GM12875 (cell line): ENCODE measurements around the gene RGS13.

Experiments used
- H3K4me3 ChIP-seq: one replicate; pipeline ENCODE4 v1.5.1; 2011; ENCODE audit warnings: low read depth, low read length, control low read depth
- TF ChIP-seq, protein P1 (sequence below): IDR thresholded peaks from 2 replicates; pipeline ENCODE4 v1.5.1; 2011; ENCODE audit warnings: low read depth, mild to moderate bottlenecking, control low read depth, inconsistent platforms, low read length, moderate library complexity, borderline replicate concordance; ENCODE audit not compliant: insufficient read depth

The RGS13 gene, protein sequence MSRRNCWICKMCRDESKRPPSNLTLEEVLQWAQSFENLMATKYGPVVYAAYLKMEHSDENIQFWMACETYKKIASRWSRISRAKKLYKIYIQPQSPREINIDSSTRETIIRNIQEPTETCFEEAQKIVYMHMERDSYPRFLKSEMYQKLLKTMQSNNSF

DNA sequence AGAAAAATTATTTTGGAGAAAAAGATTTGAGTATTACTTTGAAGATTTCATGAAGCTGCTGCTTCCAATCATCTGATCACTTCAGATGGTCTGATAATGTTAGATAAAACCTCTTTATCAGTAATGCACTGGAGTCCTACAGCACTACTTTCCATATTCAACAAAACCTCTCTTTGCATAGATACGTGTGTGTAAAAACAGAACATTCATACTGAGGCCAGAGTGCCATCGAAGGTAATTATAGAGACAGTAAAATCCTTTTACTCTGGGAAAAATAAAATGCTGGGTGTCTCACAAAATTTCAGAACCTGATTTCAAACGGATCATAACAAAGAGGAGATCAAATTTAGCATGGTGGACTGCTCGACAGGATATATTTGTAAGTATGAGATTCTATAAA lies at the start of gene RGS13:
Gene RGS13 (plus strand): TSS at position 209 of the 400 bp plus-strand sequence. CDS start 8,188 bp downstream, outside the sequence.
- TF ChIP-seq, protein P1, sequence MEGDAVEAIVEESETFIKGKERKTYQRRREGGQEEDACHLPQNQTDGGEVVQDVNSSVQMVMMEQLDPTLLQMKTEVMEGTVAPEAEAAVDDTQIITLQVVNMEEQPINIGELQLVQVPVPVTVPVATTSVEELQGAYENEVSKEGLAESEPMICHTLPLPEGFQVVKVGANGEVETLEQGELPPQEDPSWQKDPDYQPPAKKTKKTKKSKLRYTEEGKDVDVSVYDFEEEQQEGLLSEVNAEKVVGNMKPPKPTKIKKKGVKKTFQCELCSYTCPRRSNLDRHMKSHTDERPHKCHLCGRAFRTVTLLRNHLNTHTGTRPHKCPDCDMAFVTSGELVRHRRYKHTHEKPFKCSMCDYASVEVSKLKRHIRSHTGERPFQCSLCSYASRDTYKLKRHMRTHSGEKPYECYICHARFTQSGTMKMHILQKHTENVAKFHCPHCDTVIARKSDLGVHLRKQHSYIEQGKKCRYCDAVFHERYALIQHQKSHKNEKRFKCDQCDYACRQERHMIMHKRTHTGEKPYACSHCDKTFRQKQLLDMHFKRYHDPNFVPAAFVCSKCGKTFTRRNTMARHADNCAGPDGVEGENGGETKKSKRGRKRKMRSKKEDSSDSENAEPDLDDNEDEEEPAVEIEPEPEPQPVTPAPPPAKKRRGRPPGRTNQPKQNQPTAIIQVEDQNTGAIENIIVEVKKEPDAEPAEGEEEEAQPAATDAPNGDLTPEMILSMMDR = no peak
- no peak within 1 kb of the TSS for H3K4me3 ChIP-seq

DNA sequence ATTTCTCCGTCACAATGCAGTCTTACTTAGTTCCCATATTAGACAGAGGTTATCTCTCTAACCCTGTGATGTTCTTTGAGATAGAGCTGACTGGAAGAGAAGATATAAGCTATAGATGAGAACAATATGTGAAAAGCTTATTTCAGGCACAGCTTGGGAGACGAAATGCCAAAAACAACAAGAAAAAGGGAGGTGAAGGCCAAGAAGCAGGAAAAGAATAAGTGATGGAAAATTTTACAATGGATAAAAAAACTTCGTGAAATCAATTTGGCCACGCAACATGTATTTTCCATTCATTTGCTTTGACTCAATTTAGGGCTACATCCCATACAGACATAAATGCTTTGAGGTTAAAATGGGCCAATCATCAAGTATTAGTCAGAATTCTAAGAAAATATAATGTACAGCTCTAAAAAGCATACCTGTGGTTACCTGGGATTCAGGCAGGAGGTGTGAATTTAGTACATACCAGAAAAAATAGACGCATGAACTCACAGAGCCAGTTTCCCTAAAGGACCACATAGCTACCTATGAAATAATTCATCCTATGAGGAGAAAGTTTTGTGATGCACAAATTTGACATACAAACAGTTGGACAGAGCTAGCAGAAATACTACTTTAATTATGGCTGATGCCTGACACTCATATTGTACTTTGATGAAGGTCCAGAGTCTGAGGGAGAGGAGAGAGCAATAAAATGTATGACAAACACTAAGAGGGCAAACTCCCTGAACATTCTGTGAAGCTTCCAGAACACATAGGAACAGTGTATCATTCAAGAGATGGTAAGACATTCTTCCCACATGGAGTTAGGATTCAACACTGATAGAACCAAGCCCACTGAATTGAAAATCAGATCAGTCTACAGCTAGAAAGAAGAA lies 48.3 kb upstream of the RGS13 start:
- no peak overlapping the region for H3K4me3 ChIP-seq
- TF ChIP-seq, protein P1 = no peak

DNA sequence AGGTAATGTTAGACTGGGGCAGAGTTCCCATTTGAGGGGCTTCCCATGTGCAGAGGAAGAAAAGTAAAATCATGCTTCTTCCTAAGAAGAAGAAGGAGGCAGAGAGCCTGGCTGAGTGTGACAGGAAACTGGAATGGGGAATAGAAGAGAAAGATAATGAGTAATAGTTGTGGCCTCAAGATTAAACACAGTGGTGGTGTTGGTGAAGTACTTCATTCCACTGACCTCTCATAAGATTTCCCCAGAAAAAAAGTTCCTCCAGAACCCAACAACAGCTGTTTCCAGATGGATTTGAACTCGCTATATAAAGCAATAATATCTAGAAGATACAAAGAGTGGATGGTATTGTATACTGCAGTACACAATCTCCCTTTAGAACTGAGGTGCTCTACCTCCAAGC lies 47.4 kb upstream of the RGS13 start:
- H3K4me3 ChIP-seq = no peak overlapping the region
- TF ChIP-seq, protein P1 = no peak

DNA sequence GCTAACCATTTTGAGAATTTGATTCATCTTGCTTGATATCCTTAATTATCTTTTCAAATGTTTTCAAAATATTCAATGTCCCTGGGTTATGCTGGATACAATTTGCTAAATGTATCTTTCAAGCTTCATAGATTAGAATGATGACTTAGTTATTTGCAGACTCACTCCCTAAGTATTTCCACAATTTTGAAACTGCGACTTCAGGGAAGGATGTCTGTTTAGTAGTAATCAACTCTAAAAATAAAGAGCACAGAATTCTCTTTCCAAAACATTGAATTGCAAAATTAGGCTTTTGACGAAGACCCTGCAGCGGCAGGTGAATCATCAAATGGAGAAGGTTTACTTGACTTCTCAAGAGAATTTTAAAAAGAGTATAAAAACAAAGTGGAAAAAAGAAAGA lies 46.1 kb upstream of the RGS13 start:
- H3K4me3 ChIP-seq = no peak overlapping the region
- TF ChIP-seq, protein P1 = no peak

DNA sequence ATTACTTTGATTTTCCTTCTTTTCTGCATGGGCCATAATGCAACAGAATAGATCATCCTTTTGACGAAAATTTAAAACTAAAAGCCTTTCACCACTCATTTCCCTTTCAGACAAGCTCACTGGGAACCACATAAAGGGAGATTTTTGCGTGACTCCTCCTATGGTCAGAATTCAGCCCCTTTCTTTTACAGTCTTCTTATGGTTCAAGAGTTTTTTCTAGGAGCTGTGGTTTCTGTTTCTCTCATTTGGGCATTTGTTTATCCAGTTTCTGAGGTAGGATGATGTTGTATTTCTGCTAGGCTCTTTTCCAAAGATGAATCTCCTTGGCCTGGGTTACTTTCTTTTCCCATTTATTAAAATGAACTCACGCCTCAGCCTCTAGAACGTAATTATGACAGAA lies 43.4 kb upstream of the RGS13 start:
- TF ChIP-seq, protein P1 = no peak
- no peak overlapping the region for H3K4me3 ChIP-seq

DNA sequence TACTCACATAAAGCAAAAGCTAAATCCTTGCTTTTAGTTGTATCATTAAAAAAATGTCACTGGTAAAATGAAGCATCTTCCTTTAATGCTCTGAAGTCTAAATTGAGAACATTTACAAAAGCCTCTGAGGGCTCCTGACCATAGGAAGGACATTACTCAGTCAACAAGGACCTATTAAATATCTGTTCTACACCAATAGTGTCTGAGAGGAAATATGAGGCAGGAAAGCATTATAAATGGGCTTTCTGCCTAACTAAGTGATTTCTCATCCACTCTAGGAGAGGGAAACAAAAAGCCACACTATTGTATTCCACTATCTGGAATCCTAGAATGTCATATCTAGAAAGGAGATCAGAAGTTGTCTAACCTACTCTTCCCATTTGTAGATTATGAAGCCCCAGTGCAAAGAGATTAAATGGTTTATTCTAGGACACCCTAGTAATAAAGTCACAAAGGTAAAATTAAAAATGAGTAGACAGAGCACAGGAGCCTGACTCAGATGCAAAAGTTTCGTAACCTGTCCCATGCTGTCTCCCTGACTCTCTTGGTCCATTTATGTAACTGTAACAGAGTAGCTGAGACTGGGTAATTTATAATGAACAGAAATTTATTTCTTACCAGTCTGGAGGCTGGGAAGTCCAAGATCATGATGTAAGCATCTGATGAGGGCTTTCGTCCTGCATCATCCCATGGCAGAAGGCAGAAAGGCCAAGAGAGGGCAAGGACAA lies 42.8 kb upstream of the RGS13 start:
- no peak overlapping the region for H3K4me3 ChIP-seq
- TF ChIP-seq, protein P1 = no peak
